ENCODE data around the gene CLIP1.

The CLIP1 gene

GRCh38 chr12:122395319-122395718, 27.1 kb downstream of the CLIP1 start:
- DNase-seq (ENCODE audit: low read depth): no peak
- TF ChIP-seq MAX (IDR thresholded peaks at IDR 0.05; ENCODE audit: low read depth, low read length) (no peak), MYC (IDR thresholded peaks at IDR 0.05; ENCODE audit: low read depth, low read length) (no peak), POLR2A (IDR thresholded peaks at IDR 0.05; ENCODE audit: extremely low read depth, insufficient read length) (no peak), CTCF (IDR thresholded peaks at IDR 0.05; ENCODE audit: low read depth, low read length) (no peak)
- no peak overlapping the region for H3K4me3 ChIP-seq (ENCODE audit: low read depth, low read length)

- no peak for TF ChIP-seq MYC (IDR thresholded peaks at IDR 0.05; ENCODE audit: low read depth, low read length)
- no peak for TF ChIP-seq CTCF (IDR thresholded peaks at IDR 0.05; ENCODE audit: low read depth, low read length)
- TF ChIP-seq POLR2A (IDR thresholded peaks at IDR 0.05; ENCODE audit: extremely low read depth, insufficient read length): no peak
- no peak for TF ChIP-seq MAX (IDR thresholded peaks at IDR 0.05; ENCODE audit: low read depth, low read length)
- DNase-seq (ENCODE audit: low read depth): no peak
- no peak overlapping the region for H3K4me3 ChIP-seq (ENCODE audit: low read depth, low read length)
Observed at GRCh38 chr12:122394626-122395194, 27.8 kb downstream of the CLIP1 start.

- no peak for DNase-seq (ENCODE audit: low read depth)
- no peak overlapping the region for H3K4me3 ChIP-seq (ENCODE audit: low read depth, low read length)
- TF ChIP-seq MYC (IDR thresholded peaks at IDR 0.05; ENCODE audit: low read depth, low read length) (no peak), CTCF (IDR thresholded peaks at IDR 0.05; ENCODE audit: low read depth, low read length) (no peak), MAX (IDR thresholded peaks at IDR 0.05; ENCODE audit: low read depth, low read length) (no peak), POLR2A (IDR thresholded peaks at IDR 0.05; ENCODE audit: extremely low read depth, insufficient read length) (no peak)
Observed at GRCh38 chr12:122393817-122394216, 28.7 kb downstream of the CLIP1 start.

- DNase-seq (ENCODE audit: low read depth): no peak
- no peak for TF ChIP-seq CTCF (IDR thresholded peaks at IDR 0.05; ENCODE audit: low read depth, low read length)
- TF ChIP-seq POLR2A (IDR thresholded peaks at IDR 0.05; ENCODE audit: extremely low read depth, insufficient read length): no peak
- TF ChIP-seq MAX (IDR thresholded peaks at IDR 0.05; ENCODE audit: low read depth, low read length): no peak
- no peak for TF ChIP-seq MYC (IDR thresholded peaks at IDR 0.05; ENCODE audit: low read depth, low read length)
- H3K4me3 ChIP-seq (ENCODE audit: low read depth, low read length): no peak overlapping the region
Observed at GRCh38 chr12:122392411-122392810, 30.1 kb downstream of the CLIP1 start.

GRCh38 chr12:122389677-122390076, 32.8 kb downstream of the CLIP1 start:
- no peak for DNase-seq (ENCODE audit: low read depth)
- H3K4me3 ChIP-seq (ENCODE audit: low read depth, low read length): no peak overlapping the region
- TF ChIP-seq MYC (IDR thresholded peaks at IDR 0.05; ENCODE audit: low read depth, low read length): no peak
- TF ChIP-seq CTCF (IDR thresholded peaks at IDR 0.05; ENCODE audit: low read depth, low read length): no peak
- no peak for TF ChIP-seq POLR2A (IDR thresholded peaks at IDR 0.05; ENCODE audit: extremely low read depth, insufficient read length)
- TF ChIP-seq MAX (IDR thresholded peaks at IDR 0.05; ENCODE audit: low read depth, low read length): no peak
